Karpas-422 (cell line): Measurements from ENCODE around the gene DNTT. TPM values are rescaled to one million over a fixed set of nuclear protein-coding genes. Genes with fewer than 3 reads are reported as not detected.

Experiments
- DNase-seq: peaks from one replicate; pipeline ENCODE4 v3.0.0-alpha.2; 2015
- H2AFZ ChIP-seq: fragments of 200-600 bp; sonication (generic); 2 replicates; pipeline ENCODE4 v1.6.1; 2014; ENCODE audit warnings: antibody characterized with exemption, low read length, mixed read lengths
- H3K27ac ChIP-seq: fragments of 200-600 bp; sonication (generic); 2 replicates; pipeline ENCODE4 v1.5.1; 2014; ENCODE audit warnings: mild to moderate bottlenecking, low read length, moderate library complexity
- H3K27me3 ChIP-seq: fragments of 200-600 bp; sonication (generic); 2 replicates; pipeline ENCODE4 v1.6.1; 2014; ENCODE audit warnings: low read length, mixed read lengths
- H3K36me3 ChIP-seq: fragments of 200-600 bp; sonication (generic); 2 replicates; pipeline ENCODE4 v1.6.1; 2014; ENCODE audit warnings: low read length, mixed read lengths; ENCODE audit not compliant: insufficient read depth
- H3K4me1 ChIP-seq: fragments of 200-600 bp; sonication (generic); 2 replicates; pipeline ENCODE4 v1.6.1; 2014; ENCODE audit warnings: mild to moderate bottlenecking, low read length, mixed read lengths
- H3K4me2 ChIP-seq: fragments of 200-600 bp; sonication (generic); 2 replicates; pipeline ENCODE4 v1.6.1; 2014; ENCODE audit warnings: low read length, low read depth, mild to moderate bottlenecking; ENCODE audit not compliant: poor library complexity, severe bottlenecking
- H3K4me3 ChIP-seq: fragments of 200-600 bp; sonication (generic); 2 replicates; pipeline ENCODE4 v1.5.1; 2014; ENCODE audit warnings: mild to moderate bottlenecking, antibody characterized with exemption, low read length, mixed read lengths
- H3K79me2 ChIP-seq: fragments of 200-600 bp; sonication (generic); 2 replicates; pipeline ENCODE4 v1.6.1; 2014; ENCODE audit warnings: mild to moderate bottlenecking, low read length, mixed read lengths
- H3K9ac ChIP-seq: fragments of 200-600 bp; sonication (generic); 2 replicates; pipeline ENCODE4 v1.6.0; 2014; ENCODE audit warnings: low read length
- H3K9me2 ChIP-seq: fragments of 200-600 bp; sonication (generic), shearing (Covaris generic); replicated peaks from 2 replicates; pipeline ENCODE4 v1.6.0; 2014; ENCODE audit warnings: mild to moderate bottlenecking, low read length, moderate library complexity; ENCODE audit not compliant: insufficient read depth
- H3K9me3 ChIP-seq: fragments of 300-700, 200-600 bp; sonication (generic); 2 replicates; pipeline ENCODE4 v1.6.1; 2014; ENCODE audit warnings: low read length, mixed read lengths
- H4K20me1 ChIP-seq: fragments of 200-600 bp; sonication (generic); 2 replicates; pipeline ENCODE4 v1.6.1; 2014; ENCODE audit warnings: mild to moderate bottlenecking, antibody characterized with exemption, low read length, low read depth; ENCODE audit not compliant: insufficient read depth
- total RNA-seq: library from RNA; depleted of rRNA; stranded (reverse); fragments of >200 nt; shearing (Covaris generic); gene quantifications from 2 replicates; pipeline ENCODE4 v1.2.3, GENCODE V29; 2014; ENCODE audit warnings: low replicate concordance

Gene DNTT
- total RNA-seq, 1 experiment from 2014 or later: not detected

DNA sequence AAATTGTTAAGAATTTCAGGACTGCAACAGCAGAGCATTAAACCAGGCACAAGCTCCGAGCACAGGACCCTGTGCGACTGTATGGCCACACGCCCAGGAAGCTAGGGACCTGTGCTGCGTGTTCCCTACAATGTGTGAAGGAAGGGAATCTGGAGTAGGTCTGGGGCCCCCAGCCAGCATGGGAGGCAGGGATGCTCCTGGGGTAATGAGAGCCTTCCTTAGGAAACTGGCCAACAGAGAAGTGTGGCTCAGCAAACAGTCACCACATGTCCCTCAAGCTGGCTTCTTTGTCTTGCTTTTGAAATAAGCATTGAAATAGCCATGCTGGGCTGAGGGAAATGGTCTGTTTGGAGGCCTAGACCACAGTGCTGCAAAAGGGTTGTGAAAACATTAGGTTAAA is 41.1 kb upstream of the DNTT start:
- no peak overlapping the region for H2AFZ ChIP-seq
- peaks cover 32% of the 10 kb centered on the region for H3K36me3 ChIP-seq
- no peak for DNase-seq
- no peak overlapping the region for H3K9ac ChIP-seq
- peaks cover 19% of the 10 kb centered on the region for H4K20me1 ChIP-seq
- H3K4me1 ChIP-seq: peaks cover 97% of the 10 kb centered on the region
- H3K9me3 ChIP-seq: no peaks in the 10 kb centered on the region
- H3K9me2 ChIP-seq: no peaks in the 10 kb centered on the region
- no peak overlapping the region for H3K4me3 ChIP-seq
- peak overlapping the region; percentile 53 for H3K27ac ChIP-seq
- peaks cover 99% of the 10 kb centered on the region for H3K79me2 ChIP-seq
- peak overlapping the region; percentile 26 for H3K4me2 ChIP-seq
- no peaks in the 10 kb centered on the region for H3K27me3 ChIP-seq

DNA sequence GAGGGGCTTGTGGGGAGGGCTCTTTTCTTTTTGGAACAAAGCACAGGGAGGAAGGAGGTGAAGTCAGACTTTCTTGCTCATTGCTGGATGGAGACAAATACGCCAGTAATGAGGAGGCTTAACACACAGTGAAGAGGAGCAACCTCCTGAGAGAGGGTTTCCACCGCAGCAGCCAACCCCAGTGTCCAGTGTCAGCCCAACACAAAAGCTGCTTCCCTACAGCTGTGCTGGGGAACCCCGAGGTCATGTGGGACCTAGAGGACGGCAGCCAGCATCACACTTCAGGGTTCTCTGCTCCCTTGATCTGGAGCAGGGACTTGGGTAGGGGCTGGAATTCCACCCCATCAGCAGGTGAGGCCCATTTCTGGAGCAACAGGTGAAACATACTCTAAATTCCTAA is 40.6 kb upstream of the DNTT start:
- Histone ChIP-seq H2AFZ (no peak overlapping the region), H3K9me2 (no peaks in the 10 kb centered on the region), H3K27ac (peak overlapping the region; percentile 53), H3K4me1 (peaks cover 97% of the 10 kb centered on the region), H3K4me2 (peak overlapping the region; percentile 26), H4K20me1 (peaks cover 21% of the 10 kb centered on the region), H3K79me2 (peaks cover 99% of the 10 kb centered on the region), H3K9ac (no peak overlapping the region), H3K36me3 (peaks cover 31% of the 10 kb centered on the region), H3K9me3 (no peaks in the 10 kb centered on the region), H3K27me3 (no peaks in the 10 kb centered on the region), H3K4me3 (no peak overlapping the region)
- DNase-seq: no peak

DNA sequence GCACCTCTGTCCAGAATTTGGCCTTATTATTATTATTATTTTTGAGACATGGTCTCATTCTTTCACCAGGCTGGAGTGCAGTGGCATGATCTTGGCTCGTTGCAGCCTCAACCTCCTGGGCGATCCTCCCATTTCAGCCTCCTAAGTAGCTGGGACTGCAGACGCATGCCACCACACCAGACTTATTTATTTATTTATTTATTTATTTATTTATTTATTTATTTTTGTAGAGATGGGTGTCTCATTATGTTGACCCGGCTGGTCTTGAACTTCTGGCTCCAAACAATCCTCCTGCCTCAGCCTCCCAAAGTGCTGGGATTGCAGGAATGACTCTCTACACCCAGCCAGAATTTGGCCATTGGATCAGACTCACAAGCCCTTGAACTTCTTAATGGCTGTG is 39.3 kb upstream of the DNTT start:
- Histone ChIP-seq H3K27ac (peak overlapping the region; percentile 100), H3K79me2 (peaks cover 99% of the 10 kb centered on the region), H3K4me3 (no peak overlapping the region), H3K9me3 (no peaks in the 10 kb centered on the region), H2AFZ (no peak overlapping the region), H3K27me3 (no peaks in the 10 kb centered on the region), H3K4me1 (peaks cover 96% of the 10 kb centered on the region), H3K9me2 (no peaks in the 10 kb centered on the region), H3K36me3 (peaks cover 43% of the 10 kb centered on the region), H3K4me2 (peak overlapping the region; percentile 19), H4K20me1 (peaks cover 20% of the 10 kb centered on the region), H3K9ac (no peak overlapping the region)
- DNase-seq: no peak

DNA sequence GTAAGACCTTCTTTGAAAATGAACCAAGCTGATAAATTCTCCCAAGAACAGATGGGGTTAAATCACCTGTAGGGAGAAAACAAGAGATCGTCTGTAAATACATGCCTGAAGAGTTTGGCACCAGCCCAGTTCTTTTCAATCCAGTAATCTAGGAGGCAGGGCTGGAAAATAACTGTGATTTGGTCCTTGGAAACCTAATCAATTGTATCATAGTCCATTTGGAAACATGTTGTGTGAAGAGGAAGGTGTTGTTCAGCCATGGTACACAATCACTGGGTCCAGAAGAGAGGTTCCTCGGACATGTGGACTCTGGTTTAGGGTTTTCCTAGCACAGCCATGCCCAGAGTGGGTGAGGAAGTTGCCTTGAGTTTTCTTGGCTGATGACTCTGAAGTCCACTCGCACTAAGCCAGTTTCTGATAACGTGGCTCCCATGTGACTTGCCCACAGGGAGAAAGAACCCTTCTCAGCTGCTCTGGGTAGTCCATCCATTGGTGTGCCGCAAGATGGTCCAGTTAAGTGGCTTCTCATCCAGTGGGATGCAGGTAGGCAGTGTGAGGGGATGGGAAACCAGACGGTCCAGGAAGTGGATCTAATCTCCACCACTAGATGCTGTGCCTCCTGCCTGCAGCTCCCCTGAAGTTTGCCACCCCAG is 38.0 kb upstream of the DNTT start:
- Histone ChIP-seq H3K9me3 (no peaks in the 10 kb centered on the region), H3K36me3 (peaks cover 45% of the 10 kb centered on the region), H3K4me1 (peaks cover 83% of the 10 kb centered on the region), H3K9ac (no peak overlapping the region), H3K4me3 (peak overlapping the region; percentile 96; the same call in 1 of the 2 replicates), H3K9me2 (no peaks in the 10 kb centered on the region), H3K79me2 (peaks cover 99% of the 10 kb centered on the region), H3K27ac (peak overlapping the region; percentile 100), H3K27me3 (no peaks in the 10 kb centered on the region), H3K4me2 (peak overlapping the region; percentile 84), H4K20me1 (peaks cover 20% of the 10 kb centered on the region), H2AFZ (no peak overlapping the region)
- no peak for DNase-seq

DNA sequence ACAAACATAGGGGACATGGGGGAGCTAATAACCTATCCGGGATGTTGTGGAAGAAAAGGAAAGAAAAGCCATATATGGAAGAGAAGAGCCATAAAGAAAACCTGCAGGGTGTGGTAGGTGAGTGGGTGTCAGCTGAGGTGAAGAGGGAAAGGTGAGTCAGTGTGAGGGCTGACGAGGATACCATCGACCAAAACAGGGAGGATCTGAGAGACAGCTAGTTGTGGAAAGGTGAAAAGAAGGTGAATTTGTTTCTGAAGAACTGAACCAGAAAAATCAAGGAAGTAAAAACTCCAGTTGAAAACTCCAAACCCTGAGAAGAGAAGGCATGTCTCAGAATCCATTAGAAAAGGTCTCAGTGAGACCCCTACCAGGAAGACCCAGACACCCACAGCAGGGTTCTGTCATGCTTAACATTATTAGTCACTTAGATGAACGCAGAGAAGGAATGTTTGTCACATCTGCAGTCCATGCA is 37.0 kb upstream of the DNTT start:
- Histone ChIP-seq H3K9ac (peak overlapping the region; percentile 32; the same call in 1 of the 2 replicates), H3K9me3 (no peaks in the 10 kb centered on the region), H2AFZ (no peak overlapping the region), H3K4me3 (peak overlapping the region; percentile 96), H3K27me3 (no peaks in the 10 kb centered on the region), H3K4me2 (peak overlapping the region; percentile 84), H3K9me2 (no peaks in the 10 kb centered on the region), H3K36me3 (peaks cover 45% of the 10 kb centered on the region), H4K20me1 (peaks cover 20% of the 10 kb centered on the region), H3K4me1 (peaks cover 80% of the 10 kb centered on the region), H3K79me2 (peaks cover 93% of the 10 kb centered on the region), H3K27ac (peak overlapping the region; percentile 100)
- no peak for DNase-seq

DNA sequence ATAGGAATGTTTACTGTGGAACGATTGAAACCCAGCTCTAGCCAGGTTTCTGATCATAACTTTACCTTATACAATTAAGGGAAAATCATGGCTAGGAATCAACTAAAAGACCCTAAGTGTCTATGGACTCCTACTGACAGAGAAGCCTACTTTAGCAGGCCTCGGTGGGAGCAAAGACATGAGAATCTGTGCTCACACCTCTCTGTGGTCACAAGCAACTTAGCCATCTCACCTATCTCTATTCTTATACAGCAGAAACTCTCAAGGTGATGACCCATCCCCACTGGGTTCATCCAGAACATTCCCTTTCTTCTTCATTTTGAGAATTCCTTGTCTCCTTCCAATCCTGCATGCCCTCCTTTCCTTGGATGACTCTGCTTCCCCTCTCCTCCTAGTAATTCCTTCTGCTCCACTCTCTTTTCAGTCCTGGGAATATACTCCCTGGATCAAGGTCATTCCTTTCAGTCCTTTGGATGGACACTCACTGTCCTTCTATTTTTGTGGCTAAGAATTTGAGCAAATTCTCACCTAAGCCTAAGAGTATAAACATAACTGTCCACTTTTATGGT is 35.8 kb upstream of the DNTT start:
- Histone ChIP-seq H3K27me3 (no peaks in the 10 kb centered on the region), H3K36me3 (peaks cover 45% of the 10 kb centered on the region), H3K4me3 (peak overlapping the region; percentile 96), H2AFZ (no peak overlapping the region), H4K20me1 (peaks cover 17% of the 10 kb centered on the region; the same call in 1 of the 2 replicates), H3K4me1 (peaks cover 77% of the 10 kb centered on the region), H3K9me3 (no peaks in the 10 kb centered on the region), H3K27ac (peak overlapping the region; percentile 100), H3K9me2 (no peaks in the 10 kb centered on the region), H3K79me2 (peaks cover 82% of the 10 kb centered on the region), H3K4me2 (peak overlapping the region; percentile 84), H3K9ac (peak overlapping the region; percentile 88)
- DNase-seq: no peak

DNA sequence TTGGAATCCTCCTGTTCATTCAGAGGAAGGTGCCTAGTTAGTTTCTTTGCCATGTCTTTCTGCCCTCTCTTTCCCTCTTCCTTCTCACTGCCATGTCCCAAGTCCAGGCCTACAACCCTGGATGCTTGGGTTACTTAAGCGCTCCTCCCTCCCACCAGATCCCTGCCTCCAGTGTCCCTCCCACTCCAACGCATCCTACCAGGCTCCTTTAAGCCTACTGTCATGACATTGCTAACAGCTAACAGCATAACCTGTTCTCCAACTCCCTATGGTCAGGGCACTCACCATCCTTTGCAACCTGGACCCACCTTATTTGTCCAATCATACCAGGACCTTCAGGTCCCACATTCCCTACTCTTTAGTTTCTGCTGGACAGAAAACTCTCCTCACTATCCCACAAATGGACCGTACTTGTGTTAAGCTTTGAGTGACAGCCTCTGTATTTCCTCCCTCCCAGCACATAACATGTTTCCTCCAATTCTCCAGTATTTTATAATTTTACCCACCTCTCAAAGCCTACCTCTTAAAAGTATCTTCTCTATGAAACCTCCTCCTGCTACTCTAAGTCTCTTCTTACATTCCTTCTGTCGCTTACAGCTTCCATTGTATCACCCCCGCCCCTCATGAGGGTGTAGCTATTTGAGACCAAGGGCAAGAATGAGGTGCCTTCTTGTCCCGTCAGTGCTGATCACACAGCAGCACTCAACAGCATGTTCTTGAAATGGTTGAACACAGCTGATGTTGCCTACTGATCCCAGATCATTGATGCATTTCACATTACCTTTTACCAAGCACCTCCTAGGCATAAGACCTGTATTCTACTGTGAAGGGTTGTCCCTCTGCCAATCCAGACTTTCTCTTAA is 34.6 kb upstream of the DNTT start:
- Histone ChIP-seq H3K27me3 (no peaks in the 10 kb centered on the region), H3K4me1 (peaks cover 76% of the 10 kb centered on the region), H3K9ac (peak overlapping the region; percentile 88), H3K4me2 (peak overlapping the region; percentile 84), H4K20me1 (peaks cover 17% of the 10 kb centered on the region; the same call in 1 of the 2 replicates), H3K36me3 (peaks cover 45% of the 10 kb centered on the region), H3K27ac (peak overlapping the region; percentile 100), H2AFZ (no peak overlapping the region), H3K4me3 (peak overlapping the region; percentile 96), H3K9me3 (no peaks in the 10 kb centered on the region), H3K9me2 (no peaks in the 10 kb centered on the region), H3K79me2 (peaks cover 69% of the 10 kb centered on the region)
- peak; percentile 64 for DNase-seq

DNA sequence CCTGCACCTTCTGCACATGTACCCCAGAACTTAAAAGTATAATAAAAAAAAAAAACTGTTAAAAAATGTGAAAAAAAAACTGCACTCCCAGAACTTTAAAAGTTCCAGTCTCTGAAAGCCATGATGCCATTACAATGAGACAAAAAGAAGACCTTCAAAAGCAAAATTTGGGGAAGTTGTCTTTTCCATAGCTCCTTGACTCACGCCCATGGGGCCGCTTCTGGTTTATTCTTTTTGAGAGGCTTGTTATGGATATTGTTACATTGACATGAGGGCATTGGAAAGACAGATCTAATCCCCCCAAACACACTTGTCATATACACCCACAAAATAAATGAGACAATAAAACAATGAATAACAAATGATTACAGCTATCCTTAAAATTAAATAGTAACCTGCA is 33.7 kb upstream of the DNTT start:
- Histone ChIP-seq H3K27me3 (no peaks in the 10 kb centered on the region), H3K79me2 (peaks cover 61% of the 10 kb centered on the region), H3K27ac (peak overlapping the region; percentile 100), H3K9me2 (no peaks in the 10 kb centered on the region), H2AFZ (no peak overlapping the region), H3K9ac (peak overlapping the region; percentile 88), H3K9me3 (no peaks in the 10 kb centered on the region), H3K4me1 (peaks cover 75% of the 10 kb centered on the region), H3K4me2 (peak overlapping the region; percentile 84), H4K20me1 (peaks cover 17% of the 10 kb centered on the region; the same call in 1 of the 2 replicates), H3K36me3 (peaks cover 41% of the 10 kb centered on the region), H3K4me3 (peak overlapping the region; percentile 96)
- peak; percentile 48 for DNase-seq
